Dedifferentiated amniotic fluid mesenchymal stem cell (primary cell): ENCODE measurements around the gene TMEM125.

Source experiments
- DNase-seq: peaks from one replicate; pipeline ENCODE4 v3.0.0-alpha.2; 2016; ENCODE audit errors: extremely low spot score

Gene TMEM125

GRCh38 chr1:43247256-43247921 is 22.4 kb upstream of the TMEM125 start:
- DNase-seq, result no peak

GRCh38 chr1:43250351-43250761 is 19.4 kb upstream of the TMEM125 start:
- no peak for DNase-seq

- no peak for DNase-seq
These were observed 18.8 kb upstream of the TMEM125 start for GRCh38 chr1:43251024-43251423.

GRCh38 chr1:43252225-43252624 is 17.6 kb upstream of the TMEM125 start:
- no peak for DNase-seq

- DNase-seq, result no peak
These were observed 16.6 kb upstream of the TMEM125 start for GRCh38 chr1:43253173-43253572.

GRCh38 chr1:43253876-43254275 is 15.9 kb upstream of the TMEM125 start:
- DNase-seq, result no peak

GRCh38 chr1:43255438-43256210 is 14.2 kb upstream of the TMEM125 start:
- no peak for DNase-seq

GRCh38 chr1:43256675-43257570 is 12.9 kb upstream of the TMEM125 start:
- no peak for DNase-seq

- no peak for DNase-seq
These were observed 11.4 kb upstream of the TMEM125 start for GRCh38 chr1:43258370-43258769.

GRCh38 chr1:43265431-43265830 is 4.4 kb upstream of the TMEM125 start:
- no peak for DNase-seq

- no peak for DNase-seq
These were observed 2.9 kb upstream of the TMEM125 start for GRCh38 chr1:43266881-43267280.

GRCh38 chr1:43267291-43267805 is 2.4 kb upstream of the TMEM125 start:
- DNase-seq, result peak; percentile 67

GRCh38 chr1:43267818-43268425 is 1.9 kb upstream of the TMEM125 start:
- no peak for DNase-seq

- DNase-seq, result no peak
These were observed 775 bp downstream of the TMEM125 start for GRCh38 chr1:43270421-43271095.

GRCh38 chr1:43271186-43272118 is 1.7 kb downstream of the TMEM125 start:
- no peak for DNase-seq

- no peak for DNase-seq
These were observed 2.4 kb downstream of the TMEM125 start for GRCh38 chr1:43272161-43272560.

- no peak for DNase-seq
These were observed 3.1 kb downstream of the TMEM125 start for GRCh38 chr1:43272576-43273571.

GRCh38 chr1:43273708-43274107 is 3.9 kb downstream of the TMEM125 start:
- no peak for DNase-seq
